Nephron (organoid): ENCODE results near the gene SYNE2.

Experiments used
- H3K27ac Mint-ChIP-seq, 3 experiments: 2 replicates each; pipeline ENCODE4 v1.8.0; 2020; ENCODE audit warnings: mixed read lengths in 3 of 3, mild to moderate bottlenecking in 2 of 3, moderate library complexity in 1 of 3
- H3K27me3 Mint-ChIP-seq: 2 replicates; pipeline ENCODE4 v1.8.0; 2021; ENCODE audit warnings: low read depth, mild to moderate bottlenecking, moderate library complexity, mixed read lengths
- H3K36me3 Mint-ChIP-seq: 2 replicates; pipeline ENCODE4 v1.8.0; 2020; ENCODE audit warnings: low read depth, mixed read lengths
- H3K4me1 Mint-ChIP-seq: 2 replicates; pipeline ENCODE4 v1.8.0; 2020; ENCODE audit warnings: mixed read lengths
- H3K4me3 Mint-ChIP-seq, 3 experiments: 2 replicates each; pipeline ENCODE4 v1.8.0; 2020; ENCODE audit warnings: mild to moderate bottlenecking in 3 of 3, mixed read lengths in 3 of 3, moderate library complexity in 2 of 3
- H3K9me3 Mint-ChIP-seq: 2 replicates; pipeline ENCODE4 v1.8.0; 2020; ENCODE audit warnings: mixed read lengths
- TF ChIP-seq, protein P1 (sequence below), 3 experiments: fragments of 200-600 bp; sonication (generic); IDR thresholded peaks; one replicate each; pipeline ENCODE4 v1.5.0; 2021; ENCODE audit warnings: antibody characterized with exemption in 3 of 3; ENCODE audit not compliant: unreplicated experiment in 3 of 3

Gene SYNE2

GRCh38 chr14:64186231-64187129, 333.7 kb downstream of the SYNE2 start:
- TF ChIP-seq, protein P1, sequence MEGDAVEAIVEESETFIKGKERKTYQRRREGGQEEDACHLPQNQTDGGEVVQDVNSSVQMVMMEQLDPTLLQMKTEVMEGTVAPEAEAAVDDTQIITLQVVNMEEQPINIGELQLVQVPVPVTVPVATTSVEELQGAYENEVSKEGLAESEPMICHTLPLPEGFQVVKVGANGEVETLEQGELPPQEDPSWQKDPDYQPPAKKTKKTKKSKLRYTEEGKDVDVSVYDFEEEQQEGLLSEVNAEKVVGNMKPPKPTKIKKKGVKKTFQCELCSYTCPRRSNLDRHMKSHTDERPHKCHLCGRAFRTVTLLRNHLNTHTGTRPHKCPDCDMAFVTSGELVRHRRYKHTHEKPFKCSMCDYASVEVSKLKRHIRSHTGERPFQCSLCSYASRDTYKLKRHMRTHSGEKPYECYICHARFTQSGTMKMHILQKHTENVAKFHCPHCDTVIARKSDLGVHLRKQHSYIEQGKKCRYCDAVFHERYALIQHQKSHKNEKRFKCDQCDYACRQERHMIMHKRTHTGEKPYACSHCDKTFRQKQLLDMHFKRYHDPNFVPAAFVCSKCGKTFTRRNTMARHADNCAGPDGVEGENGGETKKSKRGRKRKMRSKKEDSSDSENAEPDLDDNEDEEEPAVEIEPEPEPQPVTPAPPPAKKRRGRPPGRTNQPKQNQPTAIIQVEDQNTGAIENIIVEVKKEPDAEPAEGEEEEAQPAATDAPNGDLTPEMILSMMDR (IDR thresholded peaks at IDR 0.05; ENCODE audit: unreplicated experiment in 3 of 3): no peak
- H3K27ac Mint-ChIP-seq: peak overlapping the region in 1 of 3 experiments; percentile 44
- H3K27me3 Mint-ChIP-seq: no peaks in the 10 kb centered on the region
- peaks cover 11% of the 10 kb centered on the region for H3K9me3 Mint-ChIP-seq
- H3K4me1 Mint-ChIP-seq: peaks cover 8% of the 10 kb centered on the region
- peak overlapping the region; percentile 55 to 77 (median 73) for H3K4me3 Mint-ChIP-seq
- peaks cover 61% of the 10 kb centered on the region for H3K36me3 Mint-ChIP-seq

GRCh38 chr14:64187331-64187730, 334.5 kb downstream of the SYNE2 start:
- Mint-ChIP-seq H3K27ac (no peak overlapping the region), H3K36me3 (peaks cover 65% of the 10 kb centered on the region), H3K4me3 (peak overlapping the region; percentile 15 to 33 (median 27)), H3K9me3 (peaks cover 11% of the 10 kb centered on the region), H3K4me1 (peaks cover 8% of the 10 kb centered on the region), H3K27me3 (no peaks in the 10 kb centered on the region)
- TF ChIP-seq, protein P1 (IDR thresholded peaks at IDR 0.05; ENCODE audit: unreplicated experiment in 3 of 3): no peak

GRCh38 chr14:64190974-64191502, 338.2 kb downstream of the SYNE2 start:
- Mint-ChIP-seq H3K36me3 (peaks cover 48% of the 10 kb centered on the region), H3K4me3 (no peak overlapping the region), H3K9me3 (no peaks in the 10 kb centered on the region), H3K27me3 (no peaks in the 10 kb centered on the region), H3K4me1 (peaks cover 8% of the 10 kb centered on the region), H3K27ac (no peak overlapping the region)
- TF ChIP-seq, protein P1 (IDR thresholded peaks at IDR 0.05; ENCODE audit: unreplicated experiment in 3 of 3): no peak

- Mint-ChIP-seq H3K9me3 (no peaks in the 10 kb centered on the region), H3K4me3 (no peak overlapping the region), H3K36me3 (peaks cover 41% of the 10 kb centered on the region), H3K27ac (no peak overlapping the region), H3K27me3 (no peaks in the 10 kb centered on the region), H3K4me1 (peaks cover 8% of the 10 kb centered on the region)
- TF ChIP-seq, protein P1 (IDR thresholded peaks at IDR 0.05; ENCODE audit: unreplicated experiment in 3 of 3): no peak
Observed at GRCh38 chr14:64191756-64192155, 339.0 kb downstream of the SYNE2 start.

- TF ChIP-seq, protein P1 (IDR thresholded peaks at IDR 0.05; ENCODE audit: unreplicated experiment in 3 of 3): no peak
- Mint-ChIP-seq H3K36me3 (peaks cover 32% of the 10 kb centered on the region), H3K27me3 (no peaks in the 10 kb centered on the region), H3K9me3 (no peaks in the 10 kb centered on the region), H3K4me1 (peaks cover 21% of the 10 kb centered on the region), H3K4me3 (no peak overlapping the region), H3K27ac (peak overlapping the region in 1 of 3 experiments; percentile 41)
Observed at GRCh38 chr14:64193821-64194220, 341.0 kb downstream of the SYNE2 start.
